GM19240 (cell line): ENCODE measurements around the gene ADGRE2.
"Not testable (repeated sequence)": the region's sequence is repeated elsewhere in the genome, so short reads cannot be mapped to it uniquely, and the experiment has no call there.

ENCODE experiments used
- DNase-seq: peaks from one replicate; pipeline ENCODE4 v3.0.0; 2011; ENCODE audit warnings: low spot score; ENCODE audit not compliant: insufficient read length

The ADGRE2 gene

GRCh38 chr19:14780622-14781225 is 2.4 kb upstream of the ADGRE2 start:
- not testable (repeated sequence) for DNase-seq

GRCh38 chr19:14779151-14779550 is 791 bp upstream of the ADGRE2 start:
- DNase-seq: no peak

GRCh38 chr19:14777645-14778044 is 715 bp downstream of the ADGRE2 start:
- DNase-seq: not testable (repeated sequence)

- DNase-seq: no peak
These were observed 2.3 kb downstream of the ADGRE2 start for GRCh38 chr19:14775869-14776586.

- DNase-seq: not testable (repeated sequence)
These were observed 3.0 kb downstream of the ADGRE2 start for GRCh38 chr19:14775326-14775725.

- DNase-seq: no peak
These were observed 4.0 kb downstream of the ADGRE2 start for GRCh38 chr19:14774373-14774772.

GRCh38 chr19:14773722-14774121 is 4.6 kb downstream of the ADGRE2 start:
- DNase-seq: not testable (repeated sequence)

GRCh38 chr19:14772995-14773394 is 5.4 kb downstream of the ADGRE2 start:
- DNase-seq: no peak

GRCh38 chr19:14772467-14772866 is 5.9 kb downstream of the ADGRE2 start:
- no peak for DNase-seq

GRCh38 chr19:14770944-14771839 is 7.2 kb downstream of the ADGRE2 start:
- DNase-seq: no peak

GRCh38 chr19:14770136-14770535 is 8.2 kb downstream of the ADGRE2 start:
- DNase-seq: no peak

GRCh38 chr19:14769201-14769600 is 9.2 kb downstream of the ADGRE2 start:
- DNase-seq: no peak

GRCh38 chr19:14768001-14768400 is 10.4 kb downstream of the ADGRE2 start:
- DNase-seq: no peak

- no peak for DNase-seq
These were observed 10.8 kb downstream of the ADGRE2 start for GRCh38 chr19:14767466-14767971.

- DNase-seq: not testable (repeated sequence)
These were observed 12.5 kb downstream of the ADGRE2 start for GRCh38 chr19:14765841-14766240.

- not testable (repeated sequence) for DNase-seq
These were observed 13.0 kb downstream of the ADGRE2 start for GRCh38 chr19:14765403-14765802.

GRCh38 chr19:14764401-14764800 is 14.0 kb downstream of the ADGRE2 start:
- DNase-seq: no peak

- DNase-seq: no peak
These were observed 14.7 kb downstream of the ADGRE2 start for GRCh38 chr19:14763497-14764145.

- DNase-seq: no peak
These were observed 16.2 kb downstream of the ADGRE2 start for GRCh38 chr19:14762111-14762510.

GRCh38 chr19:14761607-14762006 is 16.8 kb downstream of the ADGRE2 start:
- DNase-seq: no peak

- no peak for DNase-seq
These were observed 19.5 kb downstream of the ADGRE2 start for GRCh38 chr19:14758816-14759215.
